ENCODE results near the gene FAM120A.

The FAM120A gene

DNA sequence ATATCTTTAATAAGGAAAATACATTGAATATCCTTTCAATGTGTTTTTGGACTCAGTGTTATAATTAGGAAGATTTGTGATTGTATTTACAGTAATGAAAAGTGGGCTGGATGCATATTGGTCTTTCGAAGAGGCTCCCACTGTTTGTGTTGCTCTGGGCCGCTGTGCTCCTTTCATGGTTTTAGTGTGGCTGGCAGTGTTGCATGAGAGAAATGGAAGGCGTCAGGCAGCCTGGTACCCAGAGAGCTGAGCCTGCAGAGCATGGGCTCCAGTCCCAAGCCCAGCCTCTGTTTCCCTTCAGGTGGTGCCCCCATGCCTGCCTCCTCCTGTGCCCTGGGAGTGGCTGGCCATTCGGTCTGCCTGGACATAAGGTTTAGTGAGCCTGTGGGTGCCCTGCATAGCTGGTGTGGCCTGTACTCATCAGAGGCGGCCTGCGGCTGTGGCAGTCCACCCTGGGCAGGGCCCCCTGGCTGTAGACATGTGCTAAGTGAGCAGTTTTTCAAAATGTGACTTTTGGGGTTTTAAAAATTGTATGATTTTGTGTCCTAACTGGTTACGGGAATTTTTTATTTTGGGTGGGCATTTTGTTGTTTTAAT, 29.3 kb downstream of the FAM120A start:
- Histone ChIP-seq H3K4me1 (ENCODE audit: control insufficient read depth, insufficient read depth, low read length) (peaks cover 5% of the 10 kb centered on the region), H3K9me3 (ENCODE audit: control insufficient read depth, insufficient read depth, low read length) (no peaks in the 10 kb centered on the region), H3K4me3 (ENCODE audit: low read length) (no peak overlapping the region), H3K27me3 (ENCODE audit: control insufficient read depth, insufficient read depth, low read length) (no peaks in the 10 kb centered on the region), H3K36me3 (ENCODE audit: control insufficient read depth, insufficient read depth, low read length) (no peaks in the 10 kb centered on the region), H3K27ac (ENCODE audit: low read length) (no peak overlapping the region)
- no peak for DNase-seq (ENCODE audit: low read depth, low spot score)
- 100% methylated on average over 1 of the region's 7 CpGs for WGBS (ENCODE audit: insufficient coverage, insufficient read length)

DNA sequence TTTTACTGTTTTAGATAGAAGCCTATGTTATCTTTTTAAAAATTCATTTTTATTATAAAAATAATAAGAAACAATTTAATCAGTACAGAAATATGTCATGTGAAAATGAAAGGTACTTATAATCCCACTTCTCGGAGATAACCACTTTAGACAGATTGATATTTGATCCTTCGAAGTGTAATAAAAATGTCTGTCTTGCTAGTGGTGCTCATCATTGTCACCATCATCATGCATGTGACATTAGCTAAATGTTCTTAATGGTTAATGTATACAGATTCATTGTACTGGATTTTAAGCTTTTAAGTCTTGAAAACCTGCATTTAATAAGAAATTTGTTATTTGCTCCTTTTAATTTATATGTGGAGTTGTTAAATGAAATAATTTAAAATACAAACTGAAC, 32.0 kb downstream of the FAM120A start:
- H3K27me3 ChIP-seq (ENCODE audit: control insufficient read depth, insufficient read depth, low read length) = no peaks in the 10 kb centered on the region
- no peak overlapping the region for H3K27ac ChIP-seq (ENCODE audit: low read length)
- no peaks in the 10 kb centered on the region for H3K9me3 ChIP-seq (ENCODE audit: control insufficient read depth, insufficient read depth, low read length)
- no peak overlapping the region for H3K4me3 ChIP-seq (ENCODE audit: low read length)
- no peaks in the 10 kb centered on the region for H3K36me3 ChIP-seq (ENCODE audit: control insufficient read depth, insufficient read depth, low read length)
- H3K4me1 ChIP-seq (ENCODE audit: control insufficient read depth, insufficient read depth, low read length) = peaks cover 5% of the 10 kb centered on the region
- DNase-seq (ENCODE audit: low read depth, low spot score) = no peak
- no CpG with 5 or more reads among the region's 2 CpGs for WGBS (ENCODE audit: insufficient coverage, insufficient read length)

DNA sequence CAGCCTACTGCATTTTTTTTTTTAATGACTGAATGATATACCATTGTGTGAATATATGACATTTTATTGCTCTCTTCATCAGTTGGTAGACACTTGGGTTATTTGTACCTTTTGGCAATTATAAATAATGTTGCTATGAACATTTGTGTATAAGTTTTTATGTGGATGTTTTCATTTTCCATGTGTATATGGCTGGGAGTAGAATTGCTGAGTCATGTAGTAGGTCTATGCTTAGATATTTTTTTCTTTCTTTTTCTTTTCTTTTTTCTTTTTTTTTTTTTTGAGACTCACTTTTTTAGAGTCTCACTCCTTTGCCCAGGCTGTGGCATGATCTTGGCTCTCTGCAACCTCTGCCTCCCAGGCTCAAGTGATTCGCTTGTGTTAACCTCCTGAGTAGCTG, 34.8 kb downstream of the FAM120A start:
- no peak overlapping the region for H3K27ac ChIP-seq (ENCODE audit: low read length)
- no peaks in the 10 kb centered on the region for H3K36me3 ChIP-seq (ENCODE audit: control insufficient read depth, insufficient read depth, low read length)
- no peaks in the 10 kb centered on the region for H3K9me3 ChIP-seq (ENCODE audit: control insufficient read depth, insufficient read depth, low read length)
- H3K4me1 ChIP-seq (ENCODE audit: control insufficient read depth, insufficient read depth, low read length) = no peaks in the 10 kb centered on the region
- DNase-seq (ENCODE audit: low read depth, low spot score) = no peak
- WGBS (ENCODE audit: insufficient coverage, insufficient read length) = no CpG with 5 or more reads among the region's 1 CpG
- H3K27me3 ChIP-seq (ENCODE audit: control insufficient read depth, insufficient read depth, low read length) = no peaks in the 10 kb centered on the region
- H3K4me3 ChIP-seq (ENCODE audit: low read length) = no peak overlapping the region

DNA sequence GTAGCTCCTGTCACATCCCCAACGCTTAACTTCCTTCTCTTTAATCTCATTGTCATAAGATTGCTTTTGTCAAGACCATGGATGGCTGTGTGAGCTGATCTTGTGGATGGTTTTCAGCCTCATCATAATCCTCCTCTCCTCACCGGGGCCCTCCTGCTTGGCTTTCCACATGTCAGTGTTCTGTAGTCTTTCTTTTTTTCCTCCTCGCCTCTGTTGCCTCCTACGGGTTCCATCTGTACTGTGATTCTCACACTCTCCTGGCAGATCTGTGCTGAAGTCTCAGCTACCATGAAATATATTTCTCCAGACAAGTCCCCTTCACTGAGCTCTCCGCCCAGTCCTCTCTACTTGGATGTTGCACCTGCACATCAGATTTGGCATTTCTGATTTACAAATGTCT, 36.8 kb downstream of the FAM120A start:
- DNase-seq (ENCODE audit: low read depth, low spot score) = no peak
- Histone ChIP-seq H3K27me3 (ENCODE audit: control insufficient read depth, insufficient read depth, low read length) (no peaks in the 10 kb centered on the region), H3K9me3 (ENCODE audit: control insufficient read depth, insufficient read depth, low read length) (no peaks in the 10 kb centered on the region), H3K4me1 (ENCODE audit: control insufficient read depth, insufficient read depth, low read length) (no peaks in the 10 kb centered on the region), H3K4me3 (ENCODE audit: low read length) (no peak overlapping the region), H3K27ac (ENCODE audit: low read length) (no peak overlapping the region), H3K36me3 (ENCODE audit: control insufficient read depth, insufficient read depth, low read length) (no peaks in the 10 kb centered on the region)
- no CpG with 5 or more reads among the region's 5 CpGs for WGBS (ENCODE audit: insufficient coverage, insufficient read length)

DNA sequence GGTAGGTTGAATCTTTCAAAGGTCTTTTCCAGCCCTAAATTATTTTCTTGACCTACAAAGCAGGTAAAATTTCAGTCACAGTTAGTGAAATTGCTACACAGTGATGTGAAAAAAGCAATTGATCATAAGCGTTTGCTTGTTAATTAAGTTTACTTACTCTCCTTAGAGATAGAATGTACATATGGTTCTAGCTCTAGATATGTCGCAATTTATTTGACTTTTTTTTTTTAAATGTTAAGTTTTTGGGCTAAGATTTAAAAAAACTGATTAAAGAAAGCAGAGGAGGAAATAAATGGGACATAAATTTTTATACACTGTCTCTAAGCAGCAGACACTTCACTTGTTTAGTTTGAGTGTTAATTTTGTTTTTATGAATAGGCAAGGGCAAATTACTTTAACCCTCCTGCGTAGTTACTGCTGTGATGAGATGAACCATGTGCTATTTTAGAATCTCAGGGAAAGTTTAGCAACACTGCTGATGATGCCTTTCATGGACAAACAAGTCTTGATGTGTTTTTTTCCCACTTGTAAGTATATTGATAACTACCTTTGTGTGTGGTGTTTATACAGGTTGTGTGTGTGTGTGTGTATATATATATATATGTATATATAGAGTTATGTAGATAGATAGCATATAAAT, 40.2 kb downstream of the FAM120A start:
- no peaks in the 10 kb centered on the region for H3K4me1 ChIP-seq (ENCODE audit: control insufficient read depth, insufficient read depth, low read length)
- no CpG with 5 or more reads among the region's 3 CpGs for WGBS (ENCODE audit: insufficient coverage, insufficient read length)
- H3K4me3 ChIP-seq (ENCODE audit: low read length) = no peak overlapping the region
- DNase-seq (ENCODE audit: low read depth, low spot score) = no peak
- no peak overlapping the region for H3K27ac ChIP-seq (ENCODE audit: low read length)
- H3K9me3 ChIP-seq (ENCODE audit: control insufficient read depth, insufficient read depth, low read length) = no peaks in the 10 kb centered on the region
- H3K36me3 ChIP-seq (ENCODE audit: control insufficient read depth, insufficient read depth, low read length) = peaks cover 10% of the 10 kb centered on the region; the same call in 1 of the 2 replicates
- no peaks in the 10 kb centered on the region for H3K27me3 ChIP-seq (ENCODE audit: control insufficient read depth, insufficient read depth, low read length)

DNA sequence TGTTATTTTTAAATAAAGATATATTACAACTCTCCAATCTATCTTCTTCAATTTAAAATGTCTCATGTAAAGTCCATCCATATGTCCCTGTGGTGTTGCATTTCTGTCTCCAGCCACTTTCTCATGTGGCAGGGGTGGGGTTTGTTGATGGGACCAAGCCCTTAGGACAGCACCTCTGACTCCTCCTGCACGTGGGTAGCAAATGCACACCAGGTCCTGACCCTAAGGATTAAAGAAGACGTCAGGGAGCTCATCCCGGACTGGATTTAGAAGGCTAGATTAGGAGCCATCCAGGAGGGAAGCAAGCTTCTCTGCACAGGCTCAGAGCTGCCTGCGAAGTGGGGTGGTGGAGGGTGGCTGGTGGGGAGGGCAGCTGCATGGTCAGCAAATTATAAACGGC, 40.8 kb downstream of the FAM120A start:
- no peaks in the 10 kb centered on the region for H3K27me3 ChIP-seq (ENCODE audit: control insufficient read depth, insufficient read depth, low read length)
- DNase-seq (ENCODE audit: low read depth, low spot score) = no peak
- no CpG with 5 or more reads among the region's 5 CpGs for WGBS (ENCODE audit: insufficient coverage, insufficient read length)
- H3K9me3 ChIP-seq (ENCODE audit: control insufficient read depth, insufficient read depth, low read length) = no peaks in the 10 kb centered on the region
- no peaks in the 10 kb centered on the region for H3K4me1 ChIP-seq (ENCODE audit: control insufficient read depth, insufficient read depth, low read length)
- peaks cover 12% of the 10 kb centered on the region for H3K36me3 ChIP-seq (ENCODE audit: control insufficient read depth, insufficient read depth, low read length)
- H3K27ac ChIP-seq (ENCODE audit: low read length) = no peak overlapping the region
- H3K4me3 ChIP-seq (ENCODE audit: low read length) = no peak overlapping the region

DNA sequence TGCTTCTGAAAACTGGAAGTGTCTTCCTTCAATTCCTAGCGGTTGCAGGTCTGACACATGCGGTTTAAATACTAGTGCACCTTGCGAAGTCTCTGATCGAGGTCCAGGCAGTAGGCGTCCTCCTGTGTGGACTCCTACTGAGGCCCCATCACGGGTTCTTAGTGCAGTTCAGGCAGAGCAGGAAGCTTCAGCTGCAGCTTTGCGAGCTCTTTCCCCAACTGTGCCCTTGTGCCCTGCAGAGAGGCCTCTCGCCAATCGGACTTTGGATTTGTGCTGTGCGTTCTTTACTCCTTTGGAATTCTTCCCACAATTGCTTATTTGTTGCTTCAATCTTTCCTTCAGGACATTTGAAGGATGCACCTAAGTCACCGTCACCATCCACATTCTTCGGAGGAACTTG, 42.5 kb downstream of the FAM120A start:
- peaks cover 18% of the 10 kb centered on the region for H3K36me3 ChIP-seq (ENCODE audit: control insufficient read depth, insufficient read depth, low read length)
- no peaks in the 10 kb centered on the region for H3K27me3 ChIP-seq (ENCODE audit: control insufficient read depth, insufficient read depth, low read length)
- no peaks in the 10 kb centered on the region for H3K9me3 ChIP-seq (ENCODE audit: control insufficient read depth, insufficient read depth, low read length)
- H3K4me3 ChIP-seq (ENCODE audit: low read length) = no peak overlapping the region
- no peak for DNase-seq (ENCODE audit: low read depth, low spot score)
- H3K27ac ChIP-seq (ENCODE audit: low read length) = no peak overlapping the region
- no peaks in the 10 kb centered on the region for H3K4me1 ChIP-seq (ENCODE audit: control insufficient read depth, insufficient read depth, low read length)
- no CpG with 5 or more reads among the region's 12 CpGs for WGBS (ENCODE audit: insufficient coverage, insufficient read length)

DNA sequence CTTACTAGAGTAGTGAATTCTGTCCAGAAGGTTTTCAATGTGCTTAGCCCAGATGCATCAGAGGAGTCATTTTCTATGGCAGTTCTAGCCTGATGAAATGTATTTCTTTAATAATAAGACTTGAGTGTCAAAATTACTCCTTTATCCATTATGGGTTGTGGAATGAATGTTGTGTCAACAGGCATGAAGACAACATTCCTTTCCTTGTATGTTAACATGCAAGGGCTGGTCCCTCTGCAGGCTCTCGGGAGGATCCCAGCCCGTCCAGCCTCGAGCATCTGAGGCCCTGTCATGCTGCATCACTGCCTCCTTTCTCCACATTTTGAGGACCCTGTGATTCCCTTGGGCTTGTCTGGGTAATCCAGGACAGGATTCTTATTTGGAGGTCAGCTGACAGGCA, 44.8 kb downstream of the FAM120A start:
- H3K9me3 ChIP-seq (ENCODE audit: control insufficient read depth, insufficient read depth, low read length) = no peaks in the 10 kb centered on the region
- no CpG with 5 or more reads among the region's 3 CpGs for WGBS (ENCODE audit: insufficient coverage, insufficient read length)
- H3K27me3 ChIP-seq (ENCODE audit: control insufficient read depth, insufficient read depth, low read length) = no peaks in the 10 kb centered on the region
- H3K27ac ChIP-seq (ENCODE audit: low read length) = no peak overlapping the region
- no peak overlapping the region for H3K4me3 ChIP-seq (ENCODE audit: low read length)
- peaks cover 18% of the 10 kb centered on the region for H3K36me3 ChIP-seq (ENCODE audit: control insufficient read depth, insufficient read depth, low read length)
- no peak for DNase-seq (ENCODE audit: low read depth, low spot score)
- no peaks in the 10 kb centered on the region for H3K4me1 ChIP-seq (ENCODE audit: control insufficient read depth, insufficient read depth, low read length)

DNA sequence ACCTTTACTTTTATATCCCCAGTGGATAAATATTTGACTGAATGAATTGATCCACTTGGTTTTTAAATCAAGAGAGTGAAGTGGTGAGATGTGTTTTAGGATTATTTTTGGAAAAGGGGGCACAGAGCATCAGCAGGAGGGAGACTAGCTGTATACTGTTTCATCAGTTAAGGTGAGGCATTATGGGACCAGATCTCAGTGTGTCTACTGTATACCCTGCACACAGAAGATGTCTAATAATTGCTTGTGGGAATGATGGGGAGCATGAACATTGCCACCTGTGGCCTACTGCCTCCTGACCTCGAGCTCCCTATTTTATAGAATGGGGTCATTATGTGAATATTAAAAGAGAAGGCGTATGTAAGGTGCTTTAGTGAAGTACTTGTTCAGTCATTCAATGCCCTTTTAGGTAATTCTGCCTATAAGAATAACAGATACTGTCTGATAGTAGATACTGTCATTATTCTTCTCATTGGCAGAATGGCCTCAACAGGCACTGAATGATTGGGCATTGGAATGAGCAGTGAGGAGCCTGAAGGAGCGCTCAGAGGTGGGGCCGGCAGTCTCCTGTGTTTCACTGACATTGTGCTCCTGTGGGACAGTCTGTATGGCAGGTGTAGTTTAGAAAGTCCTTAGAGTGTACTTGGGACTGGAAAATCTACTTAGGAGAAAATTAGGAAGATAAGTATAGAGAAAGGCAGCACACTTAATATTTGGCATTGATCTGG, 49.2 kb downstream of the FAM120A start:
- Histone ChIP-seq H3K4me1 (ENCODE audit: control insufficient read depth, insufficient read depth, low read length) (no peaks in the 10 kb centered on the region), H3K27ac (ENCODE audit: low read length) (no peak overlapping the region), H3K9me3 (ENCODE audit: control insufficient read depth, insufficient read depth, low read length) (no peaks in the 10 kb centered on the region), H3K27me3 (ENCODE audit: control insufficient read depth, insufficient read depth, low read length) (no peaks in the 10 kb centered on the region), H3K36me3 (ENCODE audit: control insufficient read depth, insufficient read depth, low read length) (peaks cover 7% of the 10 kb centered on the region; the same call in 1 of the 2 replicates), H3K4me3 (ENCODE audit: low read length) (no peak overlapping the region)
- WGBS (ENCODE audit: insufficient coverage, insufficient read length) = no CpG with 5 or more reads among the region's 4 CpGs
- no peak for DNase-seq (ENCODE audit: low read depth, low spot score)

DNA sequence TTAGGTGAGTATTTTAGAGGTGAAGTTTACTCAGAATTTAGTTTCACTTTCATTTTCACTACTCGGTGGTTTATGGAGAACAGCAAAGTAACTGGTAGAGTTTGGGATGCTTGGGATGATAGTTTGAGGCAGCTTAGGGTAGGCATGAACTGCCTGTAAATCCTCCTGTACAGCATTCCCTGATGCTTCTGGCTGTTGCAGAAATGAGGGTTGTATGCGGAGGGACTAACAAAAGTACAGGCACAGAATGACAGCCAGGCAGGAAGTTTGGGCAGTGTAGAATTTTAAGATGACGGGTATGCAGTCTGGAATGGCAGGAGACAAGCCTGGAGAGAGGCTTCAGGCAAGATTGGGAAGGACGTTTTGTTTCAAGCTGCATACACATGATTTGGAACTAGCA, 49.9 kb downstream of the FAM120A start:
- H3K27me3 ChIP-seq (ENCODE audit: control insufficient read depth, insufficient read depth, low read length) = no peaks in the 10 kb centered on the region
- whole genome bisulfite sequencing (ENCODE audit: insufficient coverage, insufficient read length) = no CpG with 5 or more reads among the region's 4 CpGs
- H3K4me3 ChIP-seq (ENCODE audit: low read length) = no peak overlapping the region
- H3K9me3 ChIP-seq (ENCODE audit: control insufficient read depth, insufficient read depth, low read length) = no peaks in the 10 kb centered on the region
- DNase-seq (ENCODE audit: low read depth, low spot score) = no peak
- H3K27ac ChIP-seq (ENCODE audit: low read length) = no peak overlapping the region
- peaks cover 7% of the 10 kb centered on the region; the same call in 1 of the 2 replicates for H3K36me3 ChIP-seq (ENCODE audit: control insufficient read depth, insufficient read depth, low read length)
- H3K4me1 ChIP-seq (ENCODE audit: control insufficient read depth, insufficient read depth, low read length) = no peaks in the 10 kb centered on the region

Measured in iPS DF 6.9 (cell line).